Neuronal stem cell (in vitro differentiated cells): ENCODE data around the gene LCN6.

ENCODE experiments used
- DNase-seq: peaks from one replicate; pipeline ENCODE4 v3.0.0-alpha.2; 2013; ENCODE audit warnings: low spot score
- H2AFZ ChIP-seq: one replicate; pipeline ENCODE4 v1.6.1; 2013; ENCODE audit warnings: mild to moderate bottlenecking, low read length, inconsistent platforms
- H2AK5ac ChIP-seq: 2 replicates; pipeline ENCODE4 v1.6.1; 2013; ENCODE audit warnings: low read depth, mild to moderate bottlenecking, inconsistent platforms, low read length, moderate library complexity, mixed read lengths
- H2BK120ac ChIP-seq: 2 replicates; pipeline ENCODE4 v1.6.1; 2013; ENCODE audit warnings: low read depth, mild to moderate bottlenecking, inconsistent platforms, low read length, moderate library complexity, mixed read lengths
- H2BK12ac ChIP-seq: one replicate; pipeline ENCODE4 v1.6.1; 2013; ENCODE audit warnings: low read length, inconsistent platforms
- H2BK15ac ChIP-seq: 2 replicates; pipeline ENCODE4 v1.6.1; 2013; ENCODE audit warnings: mild to moderate bottlenecking, low read length, inconsistent platforms, mixed read lengths
- H2BK5ac ChIP-seq: one replicate; pipeline ENCODE4 v1.6.1; 2013; ENCODE audit warnings: inconsistent platforms, mild to moderate bottlenecking, low read length, moderate library complexity
- H3K14ac ChIP-seq: one replicate; pipeline ENCODE4 v1.6.1; 2013; ENCODE audit warnings: low read length, inconsistent platforms
- H3K18ac ChIP-seq: 2 replicates; pipeline ENCODE4 v1.6.1; 2013; ENCODE audit warnings: low read length, inconsistent platforms
- H3K23ac ChIP-seq: 2 replicates; pipeline ENCODE4 v1.6.1; 2013; ENCODE audit warnings: low read depth, mild to moderate bottlenecking, mixed read lengths, low read length, inconsistent platforms; ENCODE audit not compliant: poor library complexity
- H3K27ac ChIP-seq: replicated peaks from 3 replicates; pipeline ENCODE4 v1.5.1; 2013; ENCODE audit warnings: low read length, inconsistent platforms
- H3K27me3 ChIP-seq, 3 experiments: 2 replicates each; pipeline ENCODE4 v1.6.1; 2013; ENCODE audit warnings: low read length in 3 of 3, mild to moderate bottlenecking in 2 of 3, inconsistent platforms in 1 of 3, low read depth in 1 of 3, mixed read lengths in 1 of 3, moderate library complexity in 1 of 3; ENCODE audit not compliant: control insufficient read depth in 3 of 3, insufficient read depth in 3 of 3
- H3K36me3 ChIP-seq, 2 donors: replicated peaks in 1 of 2; 2 replicates each; pipeline ENCODE4 v1.6.1; 2013; ENCODE audit warnings: low read length in 2 of 2; ENCODE audit not compliant: control insufficient read depth in 2 of 2, insufficient read depth in 2 of 2
- H3K4ac ChIP-seq: 2 replicates; pipeline ENCODE4 v1.6.1; 2013; ENCODE audit warnings: inconsistent platforms, mild to moderate bottlenecking, low read length, moderate library complexity
- H3K4me1 ChIP-seq, 2 donors: 1 replicate in 1 of 2; 2 replicates in 1 of 2; pipeline ENCODE4 v1.6.1; 2013; ENCODE audit warnings: low read length in 2 of 2, low read depth in 1 of 2; ENCODE audit not compliant: control insufficient read depth in 2 of 2, insufficient read depth in 1 of 2
- H3K4me2 ChIP-seq: one replicate; pipeline ENCODE4 v1.6.1; 2013; ENCODE audit warnings: mild to moderate bottlenecking, low read length, inconsistent platforms; ENCODE audit not compliant: insufficient read depth, poor library complexity, severe bottlenecking
- H3K4me3 ChIP-seq, 2 donors: 2 replicates each; pipeline ENCODE4 v1.5.1; 2013; ENCODE audit warnings: low read length in 2 of 2, mild to moderate bottlenecking in 2 of 2, inconsistent platforms in 1 of 2, moderate library complexity in 1 of 2
- H3K79me1 ChIP-seq: one replicate; pipeline ENCODE4 v1.6.1; 2013; ENCODE audit warnings: low read depth, mild to moderate bottlenecking, inconsistent platforms, low read length, moderate library complexity
- H3K9ac ChIP-seq: one replicate; pipeline ENCODE4 v1.6.1; 2013; ENCODE audit warnings: mild to moderate bottlenecking, low read depth, low read length, inconsistent platforms; ENCODE audit not compliant: poor library complexity
- H3K9me3 ChIP-seq, 2 donors: replicated peaks in 1 of 2; 2 replicates each; pipeline versions ENCODE3 to v1.6.1; 2013; ENCODE audit warnings: low read length in 2 of 2, mild to moderate bottlenecking in 2 of 2, inconsistent platforms in 1 of 2, low read depth in 1 of 2, mixed read lengths in 1 of 2, moderate library complexity in 1 of 2; ENCODE audit not compliant: control insufficient read depth in 2 of 2, insufficient read depth in 1 of 2
- H4K8ac ChIP-seq: one replicate; pipeline ENCODE4 v1.6.1; 2013; ENCODE audit warnings: low read depth, mild to moderate bottlenecking, inconsistent platforms, low read length, moderate library complexity
- H4K91ac ChIP-seq: one replicate; pipeline ENCODE4 v1.6.1; 2013; ENCODE audit warnings: low read length, low read depth, mild to moderate bottlenecking, inconsistent platforms; ENCODE audit not compliant: poor library complexity
- WGBS, 2 donors: extraction: QIAGEN DNeasy Blood & Tissue Kit; methylation state at CpG; one replicate each; pipeline ENCODE4 v1.1.7; 2013; ENCODE audit warnings: missing lambda C conversion rate in 2 of 2, mixed read lengths in 1 of 2; ENCODE audit not compliant: insufficient read length in 2 of 2, insufficient replicate concordance in 1 of 2; ENCODE audit errors: extremely low coverage in 2 of 2; 5-methylcytosine and 5-hydroxymethylcytosine counted together

The LCN6 gene

GRCh38 chr9:136740491-136740890, 7.8 kb downstream of the LCN6 start:
- H3K27me3 ChIP-seq = peaks cover 2 to 56% (median 4%) of the 10 kb centered on the region in 3 experiments
- no peak overlapping the region for H2BK120ac ChIP-seq
- H3K4me2 ChIP-seq = no peak overlapping the region
- H3K23ac ChIP-seq = peak overlapping the region; percentile 55
- peaks cover 7% of the 10 kb centered on the region in 2 donors for H3K4me1 ChIP-seq
- H3K14ac ChIP-seq = no peak overlapping the region
- no peak for DNase-seq
- H3K4ac ChIP-seq = no peak overlapping the region
- H2BK15ac ChIP-seq = no peak overlapping the region
- no peak overlapping the region for H2AFZ ChIP-seq
- peak overlapping the region; percentile 48 for H3K18ac ChIP-seq
- no CpG with 5 or more reads among the region's 16 CpGs for WGBS, 2 donors
- no peak overlapping the region for H3K9ac ChIP-seq
- H2BK5ac ChIP-seq = peak overlapping the region; percentile 59
- no peaks in the 10 kb centered on the region for H3K79me1 ChIP-seq
- H3K27ac ChIP-seq = no peak overlapping the region
- H4K8ac ChIP-seq = no peak overlapping the region
- H2BK12ac ChIP-seq = peak overlapping the region; percentile 73
- H3K9me3 ChIP-seq = no peaks in the 10 kb centered on the region
- H2AK5ac ChIP-seq = peak overlapping the region; percentile 98
- H3K4me3 ChIP-seq = no peak overlapping the region
- H3K36me3 ChIP-seq = no peaks in the 10 kb centered on the region
- no peak overlapping the region for H4K91ac ChIP-seq

GRCh38 chr9:136740069-136740468, 8.3 kb downstream of the LCN6 start:
- Histone ChIP-seq H2BK5ac (peak overlapping the region; percentile 59), H3K79me1 (no peaks in the 10 kb centered on the region), H3K4me2 (no peak overlapping the region), H3K27ac (no peak overlapping the region), H2BK15ac (no peak overlapping the region), H3K9ac (peak overlapping the region; percentile 12), H3K4ac (no peak overlapping the region), H2BK120ac (no peak overlapping the region), H3K36me3 (no peaks in the 10 kb centered on the region), H3K9me3 (no peaks in the 10 kb centered on the region), H3K23ac (no peak overlapping the region), H3K4me1 (peaks cover 7% of the 10 kb centered on the region in 2 donors), H3K27me3 (peaks cover 2 to 56% (median 4%) of the 10 kb centered on the region in 3 experiments), H3K14ac (no peak overlapping the region), H3K18ac (no peak overlapping the region), H4K8ac (no peak overlapping the region), H2BK12ac (peak overlapping the region; percentile 46), H2AFZ (no peak overlapping the region), H4K91ac (no peak overlapping the region), H2AK5ac (peak overlapping the region; percentile 43), H3K4me3 (no peak overlapping the region)
- WGBS, 2 donors = no CpG with 5 or more reads among the region's 11 CpGs
- DNase-seq = no peak

DNA sequence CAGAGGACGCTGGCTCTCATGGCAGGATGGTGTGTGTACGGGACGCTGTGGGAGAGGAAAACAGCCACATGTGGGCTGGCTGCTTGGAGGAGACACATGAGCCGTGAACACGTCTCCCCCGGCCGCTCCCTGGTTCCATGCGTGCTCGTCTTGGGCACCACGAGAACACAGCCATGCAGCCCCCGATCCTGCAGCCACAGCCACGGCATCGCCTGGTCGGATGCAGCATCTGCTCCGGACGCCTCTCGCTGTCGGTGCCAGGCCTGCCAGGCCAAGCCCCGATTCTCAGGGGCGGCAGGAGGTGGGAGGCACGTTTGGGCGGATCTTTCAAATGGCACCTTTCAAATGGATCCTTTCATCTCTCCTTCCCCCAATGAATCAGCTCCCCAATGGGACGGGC, 8.8 kb downstream of the LCN6 start:
- H2AFZ ChIP-seq = no peak overlapping the region
- no peak overlapping the region for H3K4me2 ChIP-seq
- no peak overlapping the region for H3K4ac ChIP-seq
- no peak for DNase-seq
- H4K91ac ChIP-seq = no peak overlapping the region
- no CpG with 5 or more reads among the region's 23 CpGs for WGBS, 2 donors
- no peak overlapping the region for H3K23ac ChIP-seq
- no peak overlapping the region for H2BK120ac ChIP-seq
- peaks cover 2 to 60% (median 4%) of the 10 kb centered on the region in 3 experiments for H3K27me3 ChIP-seq
- H3K4me3 ChIP-seq = no peak overlapping the region
- H3K36me3 ChIP-seq = no peaks in the 10 kb centered on the region
- no peaks in the 10 kb centered on the region for H3K79me1 ChIP-seq
- H3K9me3 ChIP-seq = no peaks in the 10 kb centered on the region
- H3K27ac ChIP-seq = no peak overlapping the region
- H3K9ac ChIP-seq = no peak overlapping the region
- H3K4me1 ChIP-seq = peaks cover 7% of the 10 kb centered on the region in 2 donors
- H3K14ac ChIP-seq = no peak overlapping the region
- peak overlapping the region; percentile 66 for H2AK5ac ChIP-seq
- H2BK15ac ChIP-seq = no peak overlapping the region
- peak overlapping the region; percentile 60 for H3K18ac ChIP-seq
- no peak overlapping the region for H2BK12ac ChIP-seq
- peak overlapping the region; percentile 59 for H2BK5ac ChIP-seq
- H4K8ac ChIP-seq = no peak overlapping the region

GRCh38 chr9:136738960-136739359, 9.4 kb downstream of the LCN6 start:
- peak overlapping the region; percentile 57 for H3K14ac ChIP-seq
- H3K18ac ChIP-seq = peak overlapping the region; percentile 44
- H2AK5ac ChIP-seq = no peak overlapping the region
- no peak overlapping the region for H2BK12ac ChIP-seq
- H2BK5ac ChIP-seq = no peak overlapping the region
- no peaks in the 10 kb centered on the region for H3K9me3 ChIP-seq
- no CpG with 5 or more reads among the region's 20 CpGs for WGBS, 2 donors
- H3K4me2 ChIP-seq = no peak overlapping the region
- no peak overlapping the region for H3K27ac ChIP-seq
- no peaks in the 10 kb centered on the region for H3K36me3 ChIP-seq
- no peak overlapping the region for H3K9ac ChIP-seq
- no peak for DNase-seq
- no peak overlapping the region for H4K91ac ChIP-seq
- H2AFZ ChIP-seq = no peak overlapping the region
- H2BK15ac ChIP-seq = peak overlapping the region; percentile 21
- H3K4me1 ChIP-seq = peaks cover 7% of the 10 kb centered on the region in 2 donors
- no peak overlapping the region for H3K4me3 ChIP-seq
- peak overlapping the region; percentile 59 for H3K23ac ChIP-seq
- H2BK120ac ChIP-seq = no peak overlapping the region
- H3K4ac ChIP-seq = no peak overlapping the region
- peaks cover 2 to 62% (median 4%) of the 10 kb centered on the region in 3 experiments for H3K27me3 ChIP-seq
- no peak overlapping the region for H4K8ac ChIP-seq
- no peaks in the 10 kb centered on the region for H3K79me1 ChIP-seq
